ENCODE results near the gene SETDB1. TPM values are rescaled to one million over a fixed set of nuclear protein-coding genes. Genes with fewer than 3 reads are reported as not detected.
A peak's percentile ranks its signal among the peaks of the same experiment; 100 is the strongest.

SETDB1 gene
- total and polyA plus RNA-seq, 2 of the 8 experiments (the other 6 are each of a cell fraction or from before 2014, with no cell fraction given): 27.5 to 48.8 TPM

DNA sequence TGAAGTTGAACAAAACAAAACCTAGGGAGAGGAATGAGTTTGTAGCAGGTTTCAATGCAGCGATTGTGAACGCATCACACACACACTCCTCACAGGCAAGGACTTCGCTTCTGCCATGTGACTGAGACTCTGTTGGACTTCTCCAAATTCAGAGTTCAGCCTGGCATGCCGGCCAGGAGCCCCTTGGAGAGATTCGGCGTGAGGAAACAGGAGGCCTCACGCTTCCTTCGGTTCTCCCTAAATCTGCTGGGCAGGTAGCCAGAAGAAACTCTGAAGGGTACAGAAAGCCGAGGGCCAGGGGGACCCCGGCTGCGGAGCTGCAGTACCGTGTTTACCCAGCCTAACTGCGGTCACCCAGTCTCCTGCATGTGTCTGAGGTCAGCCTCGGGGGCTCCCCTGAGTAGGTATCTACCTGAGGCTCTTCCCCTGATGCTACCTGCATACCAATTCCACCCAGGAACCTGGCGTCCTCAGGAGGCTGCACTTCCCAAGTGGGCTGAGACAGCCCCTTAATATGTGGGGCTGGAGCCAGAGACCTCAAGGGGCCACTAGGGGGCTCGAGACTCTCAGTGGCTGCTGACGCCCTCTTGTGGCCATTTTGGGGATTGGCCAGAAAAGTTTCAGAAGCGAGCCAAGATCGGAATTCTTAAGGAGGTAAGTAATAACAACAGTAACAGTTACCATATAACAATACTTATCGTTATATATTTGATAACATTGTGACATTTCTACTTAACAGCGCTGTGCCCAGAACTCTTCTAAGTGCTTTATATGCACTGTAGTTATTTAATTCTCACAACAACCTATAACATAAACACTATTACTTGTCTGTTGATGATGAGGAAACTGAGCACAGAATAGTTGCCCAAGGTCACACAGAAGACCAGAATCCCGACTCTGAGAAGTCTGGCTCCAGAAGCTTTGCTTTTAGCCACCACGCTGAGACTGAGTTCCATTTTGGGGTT, 53.2 kb downstream of the SETDB1 start (continued):
- TF ChIP-seq SIN3A (conservative IDR thresholded peaks at IDR 0.05 in 1 of 2, IDR thresholded peaks at IDR 0.05 in 1 of 2; ENCODE audit: low read depth in 1 of 2, low read length in 2 of 2) (0 out of 4 replicates have a peak, but pooled peaks have one; percentile 26 to 34), EGR1 (IDR thresholded peaks at IDR 0.05; ENCODE audit: borderline replicate concordance, low read depth, low read length) (no peak), POLR2A (IDR thresholded peaks at IDR 0.05; ENCODE audit: control extremely low read depth in 1 of 2, low read depth in 2 of 2, low read length in 2 of 2) (no peak), SUZ12 (IDR thresholded peaks at IDR 0.05; ENCODE audit: low read length) (no peak), RFX5 (IDR thresholded peaks at IDR 0.05; ENCODE audit: borderline replicate concordance, low read depth, low read length) (peak; percentile 11; the same call in 1 of the 2 replicates), CTBP2 (IDR thresholded peaks at IDR 0.05; ENCODE audit: borderline replicate concordance, insufficient read depth, insufficient read length, low read length) (peak; percentile 35), POLR2AphosphoS5 (IDR thresholded peaks at IDR 0.05; ENCODE audit: low read depth, low read length) (no peak), BCL11A (IDR thresholded peaks at IDR 0.05; ENCODE audit: low read depth in 2 of 2, low read length in 2 of 2) (no peak), ZNF274 (IDR thresholded peaks at IDR 0.05; ENCODE audit: borderline replicate concordance, extremely low read depth, low read length) (no peak), E2F6 (IDR thresholded peaks at IDR 0.05) (no peak), RBBP5 (IDR thresholded peaks at IDR 0.05; ENCODE audit: borderline replicate concordance, low read depth, low read length) (no peak)

Data from H1 (cell line).